Left lung (tissue), 10 donors: ENCODE results near the gene TAS1R2. TPM values are rescaled to one million over a fixed set of nuclear protein-coding genes. Genes with fewer than 3 reads are reported as not detected.
"Not testable (repeated sequence)": the region's sequence is repeated elsewhere in the genome, so short reads cannot be mapped to it uniquely, and the experiment has no call there.

Source experiments
- ATAC-seq: fragments of 200-7000 bp; cut with Tn5 transposase; one replicate; pipeline ENCODE4 v1.9.1; 2020; ENCODE audit warnings: moderate library complexity
- DNase-seq, 4 donors: peaks; one replicate each; pipeline ENCODE4 v3.0.0-alpha.2; 2013 to 2020
- H3K27ac ChIP-seq, 2 donors: fragments of 200-600 bp; sonication (generic) in 1 of 2; one replicate each; pipeline versions ENCODE4 v1.5.0 to v1.8.0; 2020 to 2021
- H3K27me3 ChIP-seq, 2 donors: fragments of 200-600 bp; sonication (generic) in 1 of 2; one replicate each; pipeline versions ENCODE4 v1.5.0 to v1.8.0; 2020 to 2021
- H3K36me3 ChIP-seq, 2 donors: fragments of 200-600 bp; sonication (generic) in 1 of 2; one replicate each; pipeline versions ENCODE4 v1.5.0 to v1.8.0; 2020 to 2021
- H3K4me1 ChIP-seq, 2 donors: fragments of 200-600 bp; one replicate each; pipeline ENCODE4 v1.8.0; 2021
- H3K4me3 ChIP-seq, 2 donors: fragments of 200-600 bp; sonication (generic) in 1 of 2; one replicate each; pipeline versions ENCODE4 v1.5.0 to v1.8.0; 2020 to 2021; ENCODE audit warnings: mild to moderate bottlenecking in 1 of 2
- H3K9me3 ChIP-seq, 2 donors: fragments of 200-600 bp; sonication (generic) in 1 of 2; one replicate each; pipeline versions ENCODE4 v1.5.0 to v1.8.0; 2020 to 2021
- CTCF ChIP-seq, 2 donors: fragments of 200-600 bp; sonication (generic) in 1 of 2; IDR thresholded peaks; one replicate each; pipeline versions ENCODE4 v1.5.0 to v1.8.0; 2021; ENCODE audit warnings: antibody characterized with exemption in 2 of 2
- intact Hi-C, 2 donors: fragments of 100-400 bp; cut with DNase I; formaldehyde crosslinking; loops; one replicate each; pipeline versions ENCODE4 v1.11.2 to v1.14.2; 2022
- polyA plus RNA-seq, 6 donors: library from polyadenylated mRNA; unstranded; fragments of 120-200 nt; gene quantifications; one replicate each; pipeline ENCODE4 v1.2.1, GENCODE V29; 2013; ENCODE audit not compliant: insufficient read length in 6 of 6
- total RNA-seq, 2 donors: library from RNA; stranded (reverse); fragmentation: NEBNext Ultra II Directional; extraction: Animal tissue kit (Norgen Biotek cat#: 25700); gene quantifications; one replicate each; pipeline ENCODE4 v1.2.1, GENCODE V29; 2021
- donor health status: DM: no; HTN: yes; CAD: no.
- donor health status: DM: no; HTN: no; CAD: no.

Gene TAS1R2
- total and polyA plus RNA-seq, 8 donors, result not detected

GRCh38 chr1:18899363-18900049 lies 40.0 kb upstream of the TAS1R2 start:
- TF ChIP-seq CTCF (IDR thresholded peaks at IDR 0.05), result no peak
- peaks cover 0 to 12% of the 10 kb centered on the region in 2 donors for H3K36me3 ChIP-seq
- DNase-seq (no peak), ATAC-seq (no peak)
- intact Hi-C loops, result no loop called here
- H3K9me3 ChIP-seq, result no peaks in the 10 kb centered on the region
- H3K27ac ChIP-seq, result no peak overlapping the region
- no peak overlapping the region for H3K4me3 ChIP-seq
- H3K27me3 ChIP-seq, result no peaks in the 10 kb centered on the region
- H3K4me1 ChIP-seq, result peaks cover 4 to 28% of the 10 kb centered on the region in 2 donors

- Histone ChIP-seq H3K27ac (no peak overlapping the region), H3K9me3 (no peaks in the 10 kb centered on the region), H3K36me3 (peaks cover 0 to 12% of the 10 kb centered on the region in 2 donors), H3K27me3 (no peaks in the 10 kb centered on the region), H3K4me3 (no peak overlapping the region), H3K4me1 (peaks cover 4 to 26% of the 10 kb centered on the region in 2 donors)
- intact Hi-C loops, result no loop called here
- ATAC-seq, result no peak
- TF ChIP-seq CTCF (IDR thresholded peaks at IDR 0.05), result no peak
- DNase-seq, result no peak
These were observed 39.1 kb upstream of the TAS1R2 start for GRCh38 chr1:18898567-18898966.

DNA sequence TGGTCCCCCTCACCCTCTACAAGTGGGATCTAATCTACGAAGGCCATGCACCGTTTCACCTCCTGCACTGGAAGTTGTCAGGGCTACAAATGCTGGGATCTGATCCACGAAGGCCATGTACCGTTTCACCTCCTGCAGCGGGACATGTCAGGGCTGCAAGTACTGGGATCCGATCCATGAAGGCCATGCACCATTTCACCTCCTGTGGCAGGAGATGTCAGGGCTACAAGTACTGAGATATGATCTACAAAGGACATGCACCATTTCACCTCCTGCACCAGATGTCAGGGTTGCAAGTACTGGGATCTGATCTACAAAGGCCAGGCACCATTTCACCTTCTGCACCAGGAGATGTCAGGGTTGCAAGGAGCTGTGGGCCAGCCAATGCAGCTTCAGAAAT lies 35.9 kb upstream of the TAS1R2 start:
- DNase-seq, result no peak
- Histone ChIP-seq H3K27me3 (no peaks in the 10 kb centered on the region), H3K27ac (no peak overlapping the region), H3K4me1 (peaks cover 0 to 1% of the 10 kb centered on the region in 2 donors), H3K9me3 (no peaks in the 10 kb centered on the region), H3K36me3 (peaks cover 0 to 12% of the 10 kb centered on the region in 2 donors), H3K4me3 (no peak overlapping the region)
- intact Hi-C loops, result no loop called here
- ATAC-seq, result no peak
- TF ChIP-seq CTCF (IDR thresholded peaks at IDR 0.05), result no peak

DNA sequence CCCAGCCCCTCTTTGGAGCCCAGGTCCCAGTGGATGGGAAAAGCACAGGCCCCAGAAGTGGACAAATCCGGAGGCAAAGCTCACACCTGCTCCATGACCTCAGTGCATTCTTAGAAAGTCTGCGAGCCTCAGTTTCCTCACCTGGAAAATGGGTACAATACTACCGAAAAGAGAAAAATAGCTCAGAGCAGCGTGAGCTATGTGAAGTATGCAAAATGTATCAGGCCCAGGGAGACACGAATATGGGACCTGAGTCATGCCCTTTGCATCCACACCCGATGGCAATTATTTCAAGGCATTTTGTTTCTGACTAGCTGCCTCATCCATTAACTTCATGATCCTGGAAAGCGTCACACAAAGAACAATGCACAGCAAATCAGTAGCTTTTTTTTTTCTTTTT lies 33.7 kb upstream of the TAS1R2 start:
- ATAC-seq (no peak), DNase-seq (no peak)
- intact Hi-C loops, result no loop called here
- H3K36me3 ChIP-seq, result peaks cover 0 to 22% of the 10 kb centered on the region in 2 donors
- H3K27me3 ChIP-seq, result no peaks in the 10 kb centered on the region
- no peak for TF ChIP-seq CTCF (IDR thresholded peaks at IDR 0.05)
- H3K27ac ChIP-seq, result no peak overlapping the region
- H3K4me1 ChIP-seq, result no peaks in the 10 kb centered on the region
- no peak overlapping the region for H3K4me3 ChIP-seq
- no peaks in the 10 kb centered on the region for H3K9me3 ChIP-seq

- H3K27me3 ChIP-seq, ATAC-seq, intact Hi-C loops: not testable (repeated sequence)
These were observed 32.4 kb upstream of the TAS1R2 start for GRCh38 chr1:18891858-18892257.

GRCh38 chr1:18891426-18891780 lies 31.9 kb upstream of the TAS1R2 start:
- intact Hi-C loops, result no loop called here
- peaks cover 0 to 19% of the 10 kb centered on the region in 2 donors for H3K36me3 ChIP-seq
- H3K27ac ChIP-seq, result no peak overlapping the region
- DNase-seq, result no peak
- H3K4me1 ChIP-seq, result no peaks in the 10 kb centered on the region
- no peak overlapping the region for H3K4me3 ChIP-seq
- ATAC-seq, result no peak
- no peaks in the 10 kb centered on the region for H3K27me3 ChIP-seq
- TF ChIP-seq CTCF (IDR thresholded peaks at IDR 0.05), result no peak
- H3K9me3 ChIP-seq, result no peaks in the 10 kb centered on the region

More at GRCh38 chr1:18891858-18892257, 32.4 kb upstream of the TAS1R2 start:
- not testable (repeated sequence) for H3K27ac ChIP-seq, H3K4me1 ChIP-seq, H3K4me3 ChIP-seq, DNase-seq, H3K9me3 ChIP-seq
- peaks cover 0 to 17% of the 10 kb centered on the region in 2 donors for H3K36me3 ChIP-seq
